ENCODE data around the gene PFKL.

The PFKL gene

DNA sequence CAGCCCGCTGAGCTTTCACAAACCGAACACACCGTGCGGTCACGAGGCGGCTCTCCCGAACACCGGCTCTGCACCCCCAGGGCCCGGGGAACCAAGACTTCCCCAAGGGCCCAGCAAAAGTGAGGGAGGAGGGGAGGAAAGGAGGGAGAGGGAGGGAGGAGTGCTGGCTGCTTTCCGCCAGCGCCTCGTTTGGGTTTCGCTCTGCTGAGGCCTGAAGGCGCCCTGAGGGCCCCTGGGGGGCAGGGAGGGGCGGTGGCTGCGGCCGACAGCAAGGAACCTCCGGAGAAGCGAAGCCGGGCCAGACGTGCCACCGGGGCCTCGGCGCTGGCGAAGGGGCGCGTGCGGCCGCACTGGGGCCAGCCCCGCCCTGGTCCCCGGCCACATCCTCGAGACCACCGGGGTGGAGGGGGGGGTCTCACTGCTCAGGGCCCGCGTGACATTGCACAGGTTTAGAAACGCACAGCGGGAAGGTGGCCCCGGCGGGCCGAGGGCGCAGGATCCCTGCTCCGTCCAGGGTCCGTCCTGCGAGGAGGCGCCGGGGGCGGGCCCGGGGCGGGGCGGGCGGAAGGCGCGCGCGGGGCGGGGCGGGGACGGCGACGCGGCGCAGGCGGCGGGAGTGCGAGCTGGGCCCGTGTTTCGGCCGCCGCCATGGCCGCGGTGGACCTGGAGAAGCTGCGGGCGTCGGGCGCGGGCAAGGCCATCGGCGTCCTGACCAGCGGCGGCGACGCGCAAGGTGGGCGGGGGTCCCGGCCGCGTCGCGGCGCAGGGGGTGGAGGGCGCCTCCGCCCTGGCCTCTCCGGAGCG is at the start of gene PFKL:
PFKL (plus strand) TSS at position 596 of the 804 bp plus-strand sequence; CDS start at position 649, 53 bp downstream.
- DNase-seq: peak; percentile 78

DNA sequence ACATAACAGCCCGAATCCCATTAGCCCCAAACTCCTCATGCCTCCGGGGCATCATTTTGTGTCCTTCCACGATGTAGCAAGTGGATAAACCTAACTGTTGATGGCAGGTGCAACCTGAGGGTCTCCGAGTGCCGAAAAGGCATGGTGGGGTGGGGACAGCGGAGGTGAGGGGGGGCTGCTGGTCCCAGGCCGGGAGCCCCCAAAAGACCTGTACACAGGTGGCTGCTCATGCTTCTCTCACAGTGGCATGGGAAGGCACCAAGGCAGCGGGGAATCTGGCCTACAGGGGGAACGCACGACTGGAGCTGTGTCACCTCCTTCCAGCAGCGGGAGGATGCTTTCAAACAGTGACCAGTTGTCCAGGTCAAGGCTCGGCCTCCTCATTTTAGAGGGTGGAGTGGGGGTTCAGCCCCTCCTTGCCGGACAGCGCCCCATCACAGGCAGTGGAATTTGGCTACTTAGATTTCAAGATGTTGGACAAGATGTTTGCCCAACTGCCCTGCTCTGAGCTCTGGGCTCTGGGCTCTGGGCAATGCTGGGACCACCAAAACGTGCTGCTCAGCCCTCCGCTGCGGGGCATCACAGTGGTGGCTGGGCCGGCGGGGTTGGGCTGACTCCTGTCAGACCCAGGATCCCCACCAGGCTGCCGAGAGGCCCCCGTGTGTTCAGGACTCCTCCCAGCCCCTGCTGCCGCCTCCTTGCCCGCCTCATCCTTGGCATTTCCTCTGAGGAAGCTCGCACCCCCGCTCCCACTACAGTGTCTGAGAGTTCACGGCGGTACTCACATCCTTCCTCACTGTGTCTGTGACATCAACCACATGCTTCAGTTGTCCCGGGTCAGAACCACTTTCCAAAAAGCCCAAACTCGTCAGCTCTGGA is 45.8 kb upstream of the PFKL start:
- no peak for DNase-seq

DNA sequence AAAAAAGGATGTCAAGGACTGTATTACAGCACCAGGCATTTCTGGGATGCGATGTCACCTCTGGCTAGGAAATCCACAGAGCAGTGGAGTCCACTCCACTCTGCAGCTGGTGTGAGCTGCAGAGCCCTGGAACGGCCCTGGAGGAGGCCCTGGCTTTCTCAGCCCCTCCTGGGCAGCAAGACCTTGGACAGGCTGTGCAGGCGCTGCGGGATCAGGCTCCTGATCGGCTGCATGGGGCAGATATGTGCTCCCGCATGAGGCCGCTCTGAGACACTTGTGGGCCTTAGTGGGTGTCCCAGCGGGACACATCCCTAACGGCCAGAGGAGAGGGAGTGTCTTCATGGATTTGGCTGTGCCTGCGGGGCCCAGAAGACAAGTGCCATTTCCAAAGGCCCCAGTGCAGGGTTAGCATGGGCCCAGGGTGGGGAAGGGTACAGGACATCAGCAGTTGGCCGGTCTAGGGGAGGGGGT is 44.3 kb upstream of the PFKL start:
- no peak for DNase-seq

DNA sequence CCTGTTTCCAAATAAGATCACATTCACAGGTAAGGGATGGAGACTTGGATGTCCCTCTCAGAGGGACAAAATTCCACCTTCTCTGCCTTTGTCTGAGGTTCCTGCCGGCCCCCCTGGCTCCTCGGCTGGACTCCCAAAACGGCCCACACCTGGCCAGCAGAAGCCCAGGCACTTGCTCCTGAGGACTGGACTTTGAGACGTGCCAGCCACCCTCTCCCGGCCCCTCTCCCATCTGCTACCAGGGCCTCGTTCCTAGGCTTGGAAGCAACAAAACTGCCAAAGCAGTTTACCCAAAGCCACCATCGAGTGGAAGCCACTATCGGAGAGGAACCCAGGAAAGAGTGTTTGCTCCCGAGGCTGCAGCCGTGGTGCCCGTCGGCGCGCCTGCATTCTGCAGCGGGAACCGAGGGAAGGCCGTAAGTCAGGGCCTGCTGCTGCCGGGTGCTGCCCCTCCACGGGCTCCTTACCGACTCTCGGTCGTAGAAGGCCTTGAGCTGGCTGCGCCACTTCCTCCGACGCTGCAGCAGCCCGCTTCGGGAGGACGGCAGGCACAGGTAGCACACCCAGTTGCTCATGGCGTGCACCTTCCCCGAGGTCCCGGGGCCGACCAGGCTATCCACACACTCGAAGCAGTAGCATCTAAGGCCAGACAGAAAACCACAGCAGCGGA is 41.7 kb upstream of the PFKL start:
- DNase-seq: no peak

DNA sequence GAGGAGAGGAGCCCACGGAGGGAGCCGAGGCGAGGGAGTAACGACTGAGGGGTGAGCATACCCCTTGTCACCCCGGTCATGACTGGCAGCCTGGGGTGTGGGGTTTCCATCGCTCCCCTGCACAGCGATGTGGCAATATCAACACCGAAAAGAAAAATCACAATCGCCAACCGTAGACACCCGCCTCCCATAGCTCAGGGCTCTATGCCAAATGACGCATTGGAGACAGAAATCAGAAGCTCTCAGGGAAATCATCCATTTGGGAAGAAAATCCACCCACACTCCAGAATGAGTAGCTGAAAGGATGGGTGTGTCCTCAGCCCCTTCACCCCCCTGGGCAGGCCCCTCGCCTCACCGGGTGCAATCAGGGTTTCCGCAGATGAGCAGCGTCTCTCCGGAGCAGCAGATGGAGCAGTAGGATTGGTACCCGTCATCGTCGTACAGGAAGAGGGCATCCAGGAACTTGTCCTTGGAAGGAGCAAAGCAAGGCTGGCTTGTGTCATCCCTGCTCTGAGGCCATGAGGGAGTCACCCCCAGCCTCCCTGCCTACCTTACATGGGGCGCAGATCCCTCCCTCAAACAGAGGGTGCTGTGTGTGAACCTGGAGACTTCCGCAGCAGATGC is 40.7 kb upstream of the PFKL start:
- no peak for DNase-seq

DNA sequence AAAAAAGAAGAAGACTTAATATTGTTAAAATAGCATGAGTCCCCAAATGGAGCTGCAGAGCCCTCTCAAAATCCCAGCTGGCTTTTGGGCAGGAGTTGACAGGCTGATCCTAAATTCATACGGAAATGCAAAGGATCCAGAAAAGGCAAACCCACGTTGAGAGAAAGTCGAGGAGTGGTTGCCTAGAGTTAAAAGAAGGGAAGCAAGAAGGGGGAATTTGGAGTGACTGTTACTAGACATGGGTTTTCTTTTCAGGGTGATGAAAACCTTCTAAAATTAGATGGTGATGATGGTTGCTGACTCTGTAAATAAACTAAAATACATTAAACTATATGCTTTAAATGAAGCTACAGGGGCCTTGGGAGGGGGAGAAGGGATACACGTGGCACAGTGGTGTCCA is 39.8 kb upstream of the PFKL start:
- DNase-seq: no peak

DNA sequence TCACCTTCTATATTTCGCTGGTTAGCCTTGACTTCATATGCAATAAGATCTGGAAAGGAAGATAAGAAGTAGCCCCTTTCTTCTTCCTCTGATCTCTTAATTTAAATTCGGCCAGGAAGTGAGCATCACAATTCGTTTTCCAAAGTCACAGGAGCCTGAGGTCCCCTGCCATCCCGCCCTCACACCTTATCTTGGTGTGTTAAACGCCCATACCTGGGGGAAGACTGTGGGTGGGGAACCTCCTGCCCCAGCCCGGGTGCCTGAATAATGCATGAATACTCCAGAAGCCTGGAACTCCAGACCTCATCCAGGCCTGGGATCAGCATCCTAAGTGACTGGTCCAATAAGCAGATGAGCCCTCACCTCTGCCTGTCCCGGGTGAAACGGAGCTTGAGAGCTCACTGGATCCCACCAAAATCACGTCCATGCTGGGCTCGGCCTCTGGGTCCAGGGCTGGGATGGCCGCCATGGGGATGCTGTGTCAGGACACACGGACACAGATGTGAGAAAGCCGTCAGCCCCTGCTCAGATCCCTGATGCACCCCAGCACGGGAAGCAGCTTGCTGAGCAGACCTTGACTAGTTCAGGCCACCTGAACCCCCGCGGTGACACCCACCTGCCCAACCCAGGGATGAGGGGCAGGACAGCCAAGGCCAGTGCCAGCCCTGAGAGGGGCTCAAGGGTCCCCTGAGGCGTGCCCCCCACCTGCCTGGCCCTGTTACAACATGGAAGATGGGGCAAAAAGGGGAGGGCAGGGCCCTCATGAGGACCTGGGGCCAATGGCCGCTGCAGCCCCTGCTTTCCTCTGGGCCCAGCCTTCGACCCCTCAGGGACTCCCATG is 38.8 kb upstream of the PFKL start:
- no peak for DNase-seq

DNA sequence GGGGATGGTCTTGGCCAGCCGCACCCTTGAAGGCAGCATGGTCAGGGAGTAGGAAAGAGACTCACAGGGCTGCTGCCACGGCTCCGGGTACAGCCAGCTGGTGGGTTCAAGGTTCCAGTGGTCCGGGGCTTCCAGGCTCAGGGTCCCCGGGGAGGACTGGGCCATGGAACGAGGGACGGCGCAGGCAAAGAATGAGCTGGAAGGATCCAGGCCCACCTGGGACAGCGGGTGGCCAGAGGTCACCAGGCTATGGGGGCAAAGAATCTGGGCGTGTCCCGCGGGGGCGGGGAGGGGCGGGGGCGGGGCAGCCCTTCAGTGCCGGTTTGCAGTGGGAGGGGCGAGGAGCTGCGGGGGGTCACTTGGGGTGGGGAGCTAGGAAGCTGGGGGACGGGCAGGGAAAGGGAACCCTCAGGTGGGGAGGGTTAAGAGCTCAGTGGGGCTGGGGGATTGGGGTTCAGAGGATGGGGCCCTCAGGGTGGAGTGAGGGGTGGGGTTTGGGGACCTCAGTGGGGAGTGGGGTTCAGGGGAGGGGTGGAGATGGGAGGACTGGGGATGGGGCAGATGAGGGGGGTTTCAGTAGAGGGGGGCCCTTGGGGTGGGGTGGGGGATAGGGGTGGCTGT is 38.1 kb upstream of the PFKL start, which contains the start of gene DNMT3L:
DNMT3L (minus strand) TSS at position 223 of the 621 bp plus-strand sequence. CDS start 638 bp downstream, outside the sequence.
- DNase-seq: no peak

DNA sequence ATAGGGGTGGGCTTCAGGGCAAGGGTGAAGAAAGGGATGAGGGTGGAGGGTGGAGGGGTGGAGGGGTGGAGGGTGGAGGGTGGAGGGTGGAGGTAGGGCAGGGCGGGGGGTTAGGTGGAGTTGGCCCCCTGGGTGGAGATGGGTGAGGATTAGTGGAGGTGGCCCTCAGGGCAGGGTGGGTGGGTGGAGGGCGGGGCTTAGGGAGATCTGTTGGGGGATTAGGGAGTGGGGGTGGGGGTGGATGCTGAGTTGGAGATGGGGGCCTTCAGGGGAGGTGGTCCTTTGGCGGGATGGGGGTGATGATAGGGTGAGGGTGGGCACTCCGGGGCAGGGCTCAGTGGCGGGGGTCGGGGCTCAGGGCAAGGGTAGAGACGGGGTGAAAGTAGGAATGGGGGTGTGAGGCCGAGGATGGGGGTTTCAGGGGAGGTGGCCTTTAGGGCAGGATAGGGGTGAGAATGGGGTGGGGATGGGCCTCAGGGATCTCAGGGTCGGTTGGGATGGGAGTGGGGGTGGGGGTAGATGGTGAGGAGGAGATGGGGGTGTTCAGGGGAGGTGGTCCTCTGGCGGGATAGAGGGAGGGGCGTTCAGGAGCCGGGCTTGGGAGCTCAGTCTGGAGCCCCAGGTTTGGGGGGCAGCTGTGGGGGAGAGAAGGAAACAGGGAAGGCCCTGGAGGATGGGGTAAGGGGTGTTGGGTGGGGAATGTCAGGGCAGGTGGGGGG is 37.4 kb upstream of the PFKL start:
- DNase-seq: no peak

DNA sequence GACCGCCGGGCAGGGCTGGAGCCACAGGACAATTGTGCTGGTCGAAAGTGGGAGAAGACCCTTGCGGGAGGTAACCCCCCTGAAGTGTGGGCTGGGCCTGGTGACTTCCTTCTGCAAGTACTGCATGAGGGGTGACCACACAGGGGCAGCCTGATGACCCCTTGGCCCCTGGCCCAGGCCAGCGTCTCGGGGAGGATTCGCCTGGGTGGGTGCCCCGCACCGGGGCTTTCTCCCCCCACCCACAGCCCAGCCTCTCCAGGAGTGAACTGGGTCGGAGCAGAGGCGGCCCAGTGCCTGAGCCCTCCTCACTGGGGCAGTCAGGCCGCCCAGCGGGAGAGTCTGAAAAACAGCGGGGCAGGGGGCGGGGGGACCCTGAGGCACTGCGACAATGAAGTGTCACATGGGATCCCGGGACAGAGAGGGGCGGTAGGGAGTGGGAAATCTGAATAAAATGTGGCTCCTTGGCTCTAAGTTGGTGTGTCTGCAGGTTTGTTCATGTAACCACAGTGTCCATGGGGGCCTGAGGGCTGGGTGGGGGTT is 36.6 kb upstream of the PFKL start:
- DNase-seq: no peak

DNA sequence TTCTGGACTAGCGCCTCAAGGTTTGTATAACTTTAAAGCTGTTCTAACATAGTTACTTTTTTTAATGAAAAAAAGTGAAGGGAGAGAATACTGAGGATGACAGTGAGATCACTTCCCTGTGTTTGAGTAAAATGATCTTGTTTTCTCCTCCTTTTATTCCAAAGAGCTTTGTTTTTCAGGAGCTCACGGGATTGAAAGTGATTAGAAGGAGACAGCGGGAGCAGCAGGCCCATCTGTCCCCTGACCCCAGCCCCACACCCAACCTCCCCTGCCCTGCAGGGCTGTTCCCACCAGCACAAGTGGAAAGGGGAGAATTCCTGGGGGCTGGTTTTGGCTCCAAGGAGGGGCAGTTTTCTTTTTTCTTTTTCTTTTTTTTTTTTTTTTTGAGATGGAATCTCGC is 36.1 kb upstream of the PFKL start:
- DNase-seq: no peak

DNA sequence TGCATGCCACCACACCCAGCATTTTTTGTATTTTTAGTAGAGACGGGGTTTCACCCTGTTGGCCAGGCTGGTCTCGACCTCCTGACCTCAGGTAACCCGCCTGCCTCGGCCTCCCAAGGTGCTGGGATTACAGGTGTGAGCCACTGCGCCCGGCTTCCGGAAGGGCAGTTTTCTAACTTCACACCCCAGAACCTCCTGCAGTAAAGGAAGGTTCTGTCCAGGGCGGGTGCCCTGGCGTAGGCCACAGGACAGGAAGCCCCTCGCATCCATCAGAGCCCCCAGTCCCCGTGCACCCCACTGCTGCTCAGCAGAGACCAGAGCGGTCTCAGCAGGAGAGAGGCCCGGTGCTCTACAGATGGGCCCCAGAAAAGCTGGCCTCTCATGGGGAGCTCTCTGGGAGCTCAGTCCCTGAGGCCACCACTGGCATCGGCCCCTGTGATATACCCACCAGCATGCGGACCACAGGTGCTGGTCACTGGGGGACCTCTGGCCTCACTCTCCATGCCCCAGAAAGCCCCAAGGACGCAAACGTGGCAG is 34.1 kb upstream of the PFKL start:
- DNase-seq: no peak

DNA sequence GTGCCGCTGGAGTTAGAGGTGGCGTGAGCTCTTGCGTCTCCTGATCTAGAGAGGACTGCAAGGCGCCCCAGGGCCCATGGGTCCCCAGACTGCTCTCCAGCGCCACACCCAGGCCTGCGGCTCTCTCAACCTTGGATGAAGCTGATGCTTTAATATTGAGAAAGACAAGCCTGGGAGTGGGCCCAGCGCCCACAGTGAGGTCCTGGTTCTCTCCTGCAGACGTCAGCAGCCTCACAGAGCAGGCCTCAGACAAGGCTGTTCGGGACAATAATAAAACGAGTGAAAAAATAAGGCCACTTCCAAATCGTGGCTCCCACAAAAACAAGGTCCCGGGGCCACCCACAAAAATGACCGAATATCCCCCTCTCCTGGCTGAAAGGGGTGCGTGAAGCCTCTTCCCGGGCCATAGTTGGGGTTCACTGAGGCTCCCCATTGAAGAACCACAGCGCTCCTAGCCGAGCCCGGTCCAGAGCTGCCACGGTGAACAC is 32.2 kb upstream of the PFKL start:
- DNase-seq: no peak

DNA sequence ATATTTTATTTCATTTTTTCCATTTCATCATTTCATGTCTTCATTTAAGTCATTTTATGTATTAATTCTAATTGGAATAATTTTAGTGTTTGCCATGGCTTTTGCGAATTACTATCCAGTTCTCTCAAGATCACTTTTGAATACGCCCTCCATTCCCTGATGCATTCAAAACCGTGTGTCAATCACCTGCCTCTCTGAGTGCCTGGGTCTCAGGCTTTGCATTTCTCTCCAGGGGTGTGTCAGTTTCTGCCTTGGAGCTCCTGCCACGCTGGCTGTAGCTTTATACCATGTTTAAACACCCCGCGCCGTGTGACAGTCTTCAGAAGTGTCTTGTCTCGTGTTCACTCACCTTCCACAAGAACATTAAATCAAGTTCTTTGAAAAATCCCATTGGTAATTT is 30.8 kb upstream of the PFKL start:
- DNase-seq: no peak

DNA sequence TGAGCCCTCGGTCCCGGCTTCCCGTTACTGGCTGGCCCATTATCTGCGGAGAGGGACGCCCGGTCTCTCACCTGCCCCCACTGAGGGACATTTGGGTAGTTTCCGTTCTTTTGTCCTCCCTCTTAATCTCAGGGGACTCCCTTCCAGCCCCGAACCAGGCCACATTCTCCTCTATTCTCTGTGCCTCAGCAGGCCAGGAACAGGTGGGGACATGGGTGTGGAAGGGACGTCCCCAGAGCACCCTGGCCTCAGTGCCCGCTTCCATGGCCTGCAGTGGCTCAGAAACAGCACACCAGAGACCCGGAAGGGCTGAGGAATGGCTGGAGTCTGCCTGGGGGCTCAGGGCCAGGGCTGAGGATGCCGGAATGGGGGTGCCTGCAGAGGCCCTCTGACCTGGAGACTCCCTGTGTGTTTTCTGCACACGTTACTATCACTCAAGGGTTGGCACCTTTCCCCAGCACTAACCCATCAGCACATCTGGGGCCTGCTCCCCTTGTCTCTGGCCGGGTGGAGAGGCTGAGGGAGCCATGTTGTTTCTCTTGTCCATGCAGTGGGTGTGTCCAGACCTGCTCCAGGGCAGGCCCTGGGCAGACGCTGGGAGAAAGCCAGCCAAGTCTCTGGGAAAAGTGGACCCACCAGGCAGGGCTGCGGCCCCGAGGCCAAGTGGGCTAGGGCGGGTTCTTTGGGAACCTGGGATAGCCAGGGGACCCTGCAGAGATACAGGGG is 28.1 kb upstream of the PFKL start:
- DNase-seq: no peak

DNA sequence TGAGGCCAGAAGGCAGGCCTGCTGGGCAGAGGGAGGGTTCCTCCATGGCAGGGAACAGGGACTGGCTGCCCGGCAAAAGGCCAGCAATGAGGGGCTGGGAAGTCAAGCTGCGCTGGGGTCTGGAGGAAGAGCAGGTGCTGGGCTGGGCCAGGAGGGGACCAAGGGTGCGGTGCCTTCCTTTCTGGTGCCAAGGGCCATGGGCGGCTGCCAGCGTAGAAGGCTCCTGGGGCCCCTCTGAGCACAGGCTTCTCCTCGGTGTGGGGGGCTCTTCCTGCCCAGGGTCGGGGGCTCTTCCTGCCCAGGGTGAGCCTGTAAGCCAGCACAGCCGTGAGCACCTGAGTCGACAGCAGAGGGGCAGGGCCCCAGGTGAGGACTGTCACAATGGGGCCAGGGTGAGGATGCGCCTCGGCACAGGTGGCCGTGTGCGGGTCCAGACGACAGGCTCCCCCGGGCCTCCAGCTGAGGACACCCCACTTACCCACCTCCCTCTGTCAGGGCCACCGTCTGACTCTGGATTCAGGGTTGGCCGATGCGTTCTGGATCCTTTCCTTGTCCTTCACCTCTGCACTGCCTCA is 27.5 kb upstream of the PFKL start:
- no peak for DNase-seq

DNA sequence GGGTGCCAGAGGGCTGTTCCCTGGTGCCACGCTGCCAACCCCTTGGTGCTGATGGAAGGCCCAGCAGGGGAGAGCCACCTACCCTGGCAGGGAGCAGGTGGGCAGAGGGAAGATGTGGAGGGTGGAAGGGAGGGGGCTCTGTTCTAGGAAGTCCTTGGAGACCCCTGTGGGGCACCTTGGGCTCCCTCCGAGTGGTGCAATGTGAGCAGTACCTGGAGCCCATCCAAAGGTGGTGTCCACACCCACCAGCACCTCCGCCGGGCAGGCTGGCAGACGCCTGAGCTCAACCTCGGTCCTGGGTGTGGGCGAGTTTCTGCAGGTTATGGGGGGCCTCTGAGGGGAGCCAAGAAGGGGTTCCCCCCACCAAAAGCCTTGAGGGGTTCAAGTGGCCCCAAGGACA is 26.8 kb upstream of the PFKL start:
- DNase-seq: no peak

DNA sequence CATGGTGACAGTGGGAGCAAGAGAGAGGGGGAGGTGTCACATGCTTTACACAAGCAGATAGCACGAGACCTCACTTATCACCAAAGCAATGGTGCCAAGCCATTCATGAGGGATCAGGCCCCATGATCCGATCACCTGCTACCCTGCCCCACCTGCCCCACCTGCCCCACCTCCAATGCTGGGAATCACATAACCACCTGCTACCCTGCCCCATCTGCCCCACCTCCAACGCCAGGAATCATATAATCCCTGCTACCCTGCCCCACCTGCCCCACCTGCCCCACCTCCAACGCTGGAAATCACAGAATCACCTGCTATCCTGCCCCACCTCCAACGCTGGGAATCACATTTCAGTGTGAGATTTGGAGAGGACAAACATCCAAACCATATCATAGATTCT is 24.8 kb upstream of the PFKL start:
- DNase-seq: no peak

Data from stimulated activated CD8-positive, alpha-beta memory T cell treated with anti-CD3 and anti-CD28 coated beads, Interleukin-4, amount 100 ng/mL, for 48 hours (primary cell).